B cell (primary cell): Measurements from ENCODE around the gene JPH3. TPM values are rescaled to one million over a fixed set of nuclear protein-coding genes. Genes with fewer than 3 reads are reported as not detected.

Experiments used
- ATAC-seq: fragments of 200-7000 bp; cut with Tn5 transposase; one replicate; pipeline ENCODE4 v1.10.0; 2021; ENCODE audit warnings: low read depth, mild to moderate bottlenecking, moderate number of reproducible peaks, moderate library complexity
- CTCF ChIA-PET: fragments of 350-600 bp; sonication (Branson Sonifier 250); formaldehyde crosslinking; loops from one replicate; lab custom pipeline; 2021; ENCODE audit warnings: antibody characterized with exemption, inconsistent platforms; lab: Charles Lee
- POLR2A ChIA-PET: fragments of 350-600 bp; sonication (Branson Sonifier 250); formaldehyde crosslinking; loops from one replicate; lab custom pipeline; 2021; ENCODE audit warnings: antibody characterized with exemption; lab: Charles Lee
- DNase-seq: peaks from one replicate; pipeline ENCODE4 v3.0.0; 2013
- H2AFZ ChIP-seq: 2 replicates; pipeline ENCODE4 v1.6.1; 2012; ENCODE audit warnings: mild to moderate bottlenecking, low read depth, low read length; ENCODE audit not compliant: insufficient read depth, poor library complexity, severe bottlenecking
- H3K27ac ChIP-seq, 2 donors: 1 replicate in 1 of 2; 2 replicates in 1 of 2; pipeline ENCODE4 v1.5.1; 2012 to 2013; ENCODE audit warnings: low read length in 2 of 2, mild to moderate bottlenecking in 2 of 2, moderate library complexity in 1 of 2
- H3K27me3 ChIP-seq, 4 experiments: fragments of 200-600 bp in 1 of 4; sonication (generic) in 1 of 4; replicated peaks in 1 of 4; 1 replicate in 2 of 4; 2 replicates in 2 of 4; pipeline versions ENCODE4 v1.6.1 to v1.7.0; 2013 to 2016; ENCODE audit warnings: low read length in 3 of 4, mild to moderate bottlenecking in 2 of 4, mixed read lengths in 1 of 4, moderate library complexity in 1 of 4; ENCODE audit not compliant: insufficient read depth in 4 of 4, control insufficient read depth in 3 of 4; ENCODE audit errors: control extremely low read depth in 1 of 4
- H3K36me3 ChIP-seq, 2 experiments: replicated peaks in 1 of 2; 1 replicate in 1 of 2; 2 replicates in 1 of 2; pipeline versions ENCODE4 v1.6.1 to v1.7.1; 2013; ENCODE audit warnings: low read length in 1 of 2; ENCODE audit not compliant: insufficient read depth in 2 of 2, control insufficient read depth in 1 of 2; ENCODE audit errors: control extremely low read depth in 1 of 2, extremely low read depth in 1 of 2
- H3K4me1 ChIP-seq, 2 donors: fragments of 200-600 bp in 1 of 2; sonication (generic) in 1 of 2; 1 replicate in 1 of 2; 2 replicates in 1 of 2; pipeline versions ENCODE4 v1.5.1 to v1.6.1; 2013 to 2017; ENCODE audit warnings: low read length in 2 of 2; ENCODE audit not compliant: control insufficient read depth in 2 of 2, insufficient read depth in 2 of 2
- H3K4me2 ChIP-seq: replicated peaks from 2 replicates; pipeline ENCODE3; 2012; ENCODE audit warnings: mild to moderate bottlenecking, low read depth, low read length; ENCODE audit not compliant: poor library complexity, severe bottlenecking
- H3K4me3 ChIP-seq, 5 experiments: fragments of 200-600 bp in 1 of 5; sonication (generic) in 1 of 5; 1 replicate in 3 of 5; 2 replicates in 2 of 5; pipeline versions ENCODE4 v1.5.1 to v1.7.0; 2011 to 2016; ENCODE audit warnings: low read length in 4 of 5, mild to moderate bottlenecking in 4 of 5, low read depth in 2 of 5, control low read depth in 1 of 5, moderate library complexity in 1 of 5; ENCODE audit not compliant: insufficient read depth in 1 of 5; ENCODE audit errors: control extremely low read depth in 1 of 5, extremely low read depth in 1 of 5
- H3K79me2 ChIP-seq: fragments of 200-600 bp; sonication (generic); one replicate; pipeline ENCODE4 v1.6.0; 2016; ENCODE audit warnings: low read length; ENCODE audit not compliant: control insufficient read depth, insufficient read depth
- H3K9ac ChIP-seq: fragments of 200-600 bp; sonication (generic); 2 replicates; pipeline ENCODE4 v1.6.1; 2017; ENCODE audit warnings: mild to moderate bottlenecking, low read length, moderate library complexity
- H3K9me3 ChIP-seq, 3 donors: one replicate each; pipeline versions ENCODE4 v1.6.1 to v1.7.1; 2013; ENCODE audit warnings: low read length in 2 of 3; ENCODE audit not compliant: control insufficient read depth in 2 of 3, insufficient read depth in 1 of 3; ENCODE audit errors: control extremely low read depth in 1 of 3
- H4K20me1 ChIP-seq: 2 replicates; pipeline ENCODE4 v1.6.0; 2012; ENCODE audit warnings: mild to moderate bottlenecking, low read length; ENCODE audit not compliant: insufficient read depth, control insufficient read depth, poor library complexity, severe bottlenecking
- H3K27ac Mint-ChIP-seq: one replicate; pipeline ENCODE4 v1.8.0; 2021; ENCODE audit warnings: mixed read lengths
- H3K27me3 Mint-ChIP-seq: one replicate; pipeline ENCODE4 v1.8.0; 2021; ENCODE audit warnings: mixed read lengths
- H3K4me1 Mint-ChIP-seq: one replicate; pipeline ENCODE4 v1.8.0; 2021; ENCODE audit warnings: mixed read lengths
- H3K4me3 Mint-ChIP-seq: one replicate; pipeline ENCODE4 v1.8.0; 2021; ENCODE audit warnings: mixed read lengths
- H3K9me3 Mint-ChIP-seq: one replicate; pipeline ENCODE4 v1.8.0; 2022; ENCODE audit warnings: mixed read lengths; ENCODE audit not compliant: insufficient read depth
- EZH2 ChIP-seq: IDR thresholded peaks from 2 replicates; pipeline ENCODE4 v1.6.1; 2012; ENCODE audit warnings: borderline replicate concordance, low read depth, mild to moderate bottlenecking, moderate library complexity, low read length; ENCODE audit not compliant: insufficient read depth, poor library complexity, severe bottlenecking
- WGBS: methylation state at CpG from one replicate; pipeline ENCODE4 v1.1.5; 2013; ENCODE audit warnings: missing lambda C conversion rate; ENCODE audit not compliant: insufficient coverage; 5-methylcytosine and 5-hydroxymethylcytosine counted together
- intact Hi-C: fragments of 100-400 bp; cut with micrococcal nuclease; formaldehyde crosslinking; loops from one replicate; pipeline ENCODE4 v1.10.0; 2022
- polyA plus RNA-seq: library from polyadenylated mRNA; depleted of rRNA; stranded (reverse); fragments of >200 nt; gene quantifications from 2 replicates; pipeline ENCODE4 v1.2.3, GENCODE V29; 2012
- total RNA-seq, 2 donors: library from RNA; stranded (reverse); fragments of 120-200 nt in 1 of 2; gene quantifications; 1 replicate in 1 of 2; 2 replicates in 1 of 2; pipeline versions ENCODE4 v1.2.3 to v1.2.4, GENCODE V29; 2013 to 2022
- TF ChIP-seq, protein P1 (sequence below): fragments of 200-600 bp; IDR thresholded peaks from one replicate; pipeline ENCODE4 v1.8.0; 2022; ENCODE audit warnings: antibody characterized with exemption, mild to moderate bottlenecking

JPH3 gene
- total and polyA plus RNA-seq, 2 donors (not counting 1 experiment from before 2014, with no cell fraction given) = not detected

- WGBS = 54% methylated on average over 16 of the region's 17 CpGs
- no peaks in the 10 kb centered on the region for H3K36me3 ChIP-seq
- DNase-seq = no peak
- no peak overlapping the region for H2AFZ ChIP-seq
- H4K20me1 ChIP-seq = no peaks in the 10 kb centered on the region
- ChIA-PET CTCF (no interaction called here), POLR2A (no interaction called here)
- no peak overlapping the region for H3K9ac ChIP-seq
- intact Hi-C loops = no loop called here
- H3K4me2 ChIP-seq = no peak overlapping the region
- peaks cover 6% of the 10 kb centered on the region for H3K9me3 Mint-ChIP-seq
- H3K27me3 Mint-ChIP-seq = peaks cover 10% of the 10 kb centered on the region
- H3K79me2 ChIP-seq = no peaks in the 10 kb centered on the region
- no peak overlapping the region for H3K4me3 Mint-ChIP-seq
- no peak overlapping the region for H3K4me3 ChIP-seq
- TF ChIP-seq, protein P1, sequence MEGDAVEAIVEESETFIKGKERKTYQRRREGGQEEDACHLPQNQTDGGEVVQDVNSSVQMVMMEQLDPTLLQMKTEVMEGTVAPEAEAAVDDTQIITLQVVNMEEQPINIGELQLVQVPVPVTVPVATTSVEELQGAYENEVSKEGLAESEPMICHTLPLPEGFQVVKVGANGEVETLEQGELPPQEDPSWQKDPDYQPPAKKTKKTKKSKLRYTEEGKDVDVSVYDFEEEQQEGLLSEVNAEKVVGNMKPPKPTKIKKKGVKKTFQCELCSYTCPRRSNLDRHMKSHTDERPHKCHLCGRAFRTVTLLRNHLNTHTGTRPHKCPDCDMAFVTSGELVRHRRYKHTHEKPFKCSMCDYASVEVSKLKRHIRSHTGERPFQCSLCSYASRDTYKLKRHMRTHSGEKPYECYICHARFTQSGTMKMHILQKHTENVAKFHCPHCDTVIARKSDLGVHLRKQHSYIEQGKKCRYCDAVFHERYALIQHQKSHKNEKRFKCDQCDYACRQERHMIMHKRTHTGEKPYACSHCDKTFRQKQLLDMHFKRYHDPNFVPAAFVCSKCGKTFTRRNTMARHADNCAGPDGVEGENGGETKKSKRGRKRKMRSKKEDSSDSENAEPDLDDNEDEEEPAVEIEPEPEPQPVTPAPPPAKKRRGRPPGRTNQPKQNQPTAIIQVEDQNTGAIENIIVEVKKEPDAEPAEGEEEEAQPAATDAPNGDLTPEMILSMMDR = no peak
- no peak for TF ChIP-seq EZH2
- H3K4me1 ChIP-seq = no peaks in the 10 kb centered on the region
- no peak for ATAC-seq
- peaks cover 0 to 22% (median 0%) of the 10 kb centered on the region in 3 donors for H3K9me3 ChIP-seq
- H3K27ac Mint-ChIP-seq = no peak overlapping the region
- no peaks in the 10 kb centered on the region for H3K4me1 Mint-ChIP-seq
- no peak overlapping the region for H3K27ac ChIP-seq
- no peaks in the 10 kb centered on the region for H3K27me3 ChIP-seq
Observed at GRCh38 chr16:87559945-87560344, 42.4 kb upstream of the JPH3 start.

DNA sequence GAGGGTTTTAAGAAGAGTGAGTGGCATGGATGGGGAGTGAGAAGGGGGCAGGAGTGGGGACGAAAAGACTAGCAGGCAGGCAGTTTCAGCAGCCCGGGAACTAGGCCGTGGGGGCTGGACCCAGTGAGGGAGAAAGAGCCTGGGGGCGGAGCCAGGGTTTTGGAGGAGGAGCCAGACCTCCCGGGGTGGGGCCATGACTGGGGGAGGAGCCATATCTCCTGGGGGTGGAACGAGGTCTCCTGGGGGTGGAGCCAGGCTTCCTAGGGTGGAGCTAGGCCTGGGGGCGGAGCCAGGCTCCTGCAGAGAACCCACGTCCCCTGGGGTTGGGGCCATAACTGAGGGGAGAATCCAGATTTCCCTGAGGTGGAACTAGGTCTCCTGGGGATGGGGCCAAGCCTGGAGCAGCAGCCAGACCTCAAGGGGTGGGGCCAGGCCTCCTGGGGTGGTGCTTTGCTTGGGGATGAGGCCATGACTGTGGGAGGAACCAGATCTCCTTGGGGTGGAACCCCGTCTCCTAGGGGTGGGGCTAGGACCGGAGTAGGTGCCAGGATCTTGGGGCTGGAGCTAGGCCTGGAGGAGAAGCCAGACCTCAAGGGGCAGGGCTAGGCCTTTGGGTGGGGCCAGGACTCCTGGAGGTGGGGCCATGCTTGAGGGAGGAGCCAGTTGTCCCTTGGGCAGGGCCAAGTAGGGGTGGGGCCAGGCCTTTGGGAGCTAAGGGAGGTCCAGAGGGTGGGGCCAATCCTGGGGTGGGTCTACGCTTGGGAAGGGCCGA, 41.7 kb upstream of the JPH3 start:
- no peaks in the 10 kb centered on the region for H3K36me3 ChIP-seq
- no peaks in the 10 kb centered on the region for H3K27me3 ChIP-seq
- ChIA-PET POLR2A (no interaction called here), CTCF (no interaction called here)
- Mint-ChIP-seq H3K9me3 (peaks cover 6% of the 10 kb centered on the region), H3K4me3 (no peak overlapping the region), H3K27ac (no peak overlapping the region), H3K4me1 (no peaks in the 10 kb centered on the region), H3K27me3 (peaks cover 9% of the 10 kb centered on the region)
- no peak overlapping the region for H3K4me2 ChIP-seq
- no peaks in the 10 kb centered on the region for H4K20me1 ChIP-seq
- 74% methylated on average over 10 of the region's 12 CpGs for WGBS
- no peak overlapping the region for H3K9ac ChIP-seq
- H3K79me2 ChIP-seq = no peaks in the 10 kb centered on the region
- ATAC-seq (no peak), DNase-seq (no peak)
- no peak overlapping the region for H3K4me3 ChIP-seq
- peaks cover 0 to 22% (median 0%) of the 10 kb centered on the region in 3 donors for H3K9me3 ChIP-seq
- TF ChIP-seq EZH2 = no peak
- TF ChIP-seq, protein P1 = no peak
- no peaks in the 10 kb centered on the region for H3K4me1 ChIP-seq
- no peak overlapping the region for H2AFZ ChIP-seq
- intact Hi-C loops = no loop called here
- no peak overlapping the region for H3K27ac ChIP-seq
